GM12892 (cell line): Measurements from ENCODE around the gene C5orf15.

ENCODE experiments used
- DNase-seq: peaks from one replicate; pipeline ENCODE4 v3.0.0; 2011; ENCODE audit not compliant: insufficient read length
- FAIRE-seq: peaks from 2 replicates; lab custom pipeline; 2011; peaks lifted over from hg19 to GRCh38; lab: Jason Lieb, UNC
- POLR2A ChIP-seq: IDR thresholded peaks from 2 replicates; pipeline ENCODE4 v1.6.1; 2011; ENCODE audit warnings: low read depth, low read length, control low read depth
- POLR2AphosphoS5 ChIP-seq: IDR thresholded peaks from 2 replicates; pipeline ENCODE4 v1.6.1; 2011; ENCODE audit warnings: low read depth, low read length, control low read depth
- TAF1 ChIP-seq: IDR thresholded peaks from 2 replicates; pipeline ENCODE4 v1.6.1; 2011; ENCODE audit warnings: low read depth, mild to moderate bottlenecking, control low read depth, low read length, borderline replicate concordance

C5orf15 gene

DNA sequence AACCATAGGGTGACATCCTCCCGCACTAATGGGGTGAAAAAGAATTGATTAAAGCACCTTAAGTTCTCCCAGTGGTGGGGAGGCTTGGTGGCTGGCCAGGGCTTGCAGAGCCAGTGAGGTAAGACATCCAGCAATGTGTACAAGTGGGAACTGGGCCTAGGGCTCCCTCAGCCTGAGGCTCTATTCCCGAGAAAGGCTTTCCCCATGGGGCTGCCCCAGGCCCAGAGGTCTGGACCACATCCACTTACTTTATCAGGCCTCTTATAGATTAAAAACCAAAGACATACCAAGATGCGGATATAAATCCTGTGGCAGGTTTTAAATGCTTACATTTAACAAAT is 35.3 kb downstream of the C5orf15 start:
- no peak for TF ChIP-seq POLR2AphosphoS5
- no peak for TF ChIP-seq POLR2A
- no peak for TF ChIP-seq TAF1
- FAIRE-seq, result no peak
- no peak for DNase-seq

DNA sequence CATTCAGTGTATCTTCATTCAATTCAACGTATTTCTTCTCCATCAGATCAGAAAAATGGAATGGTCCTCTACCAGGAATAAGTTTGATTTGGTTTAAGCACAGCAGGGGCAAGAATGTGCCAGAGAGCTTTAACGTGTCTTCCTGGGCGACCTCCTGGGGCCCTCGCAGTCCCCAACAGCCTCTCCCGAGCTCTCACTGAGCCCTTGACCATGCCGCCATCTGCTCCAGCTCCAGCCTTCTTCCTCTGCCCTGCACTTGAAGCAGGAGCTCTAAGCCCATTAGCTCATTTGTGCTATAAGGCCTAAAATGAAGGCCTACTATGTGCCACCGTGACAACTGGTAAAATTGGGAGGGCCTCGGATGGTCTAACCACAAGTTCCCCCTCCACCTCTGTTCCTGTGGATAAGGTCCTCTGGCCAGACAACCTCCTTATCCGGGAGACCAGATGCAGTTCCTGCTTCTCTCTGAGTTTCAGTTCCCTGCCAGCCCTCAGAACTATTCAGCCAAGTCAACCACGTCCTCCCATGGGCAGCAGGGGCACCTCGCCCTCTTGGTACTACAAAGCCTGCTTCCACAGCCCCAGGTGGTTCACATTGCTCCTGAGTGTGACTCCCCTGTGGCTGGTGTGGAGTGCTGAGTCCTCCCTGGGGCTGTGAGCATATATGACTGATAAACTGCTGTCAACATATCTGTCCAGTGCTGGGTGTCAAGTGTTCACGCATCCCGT is 35.8 kb downstream of the C5orf15 start:
- DNase-seq, result no peak
- TF ChIP-seq POLR2A, result no peak
- TF ChIP-seq POLR2AphosphoS5, result no peak
- no peak for TF ChIP-seq TAF1
- FAIRE-seq, result peak; percentile 40

DNA sequence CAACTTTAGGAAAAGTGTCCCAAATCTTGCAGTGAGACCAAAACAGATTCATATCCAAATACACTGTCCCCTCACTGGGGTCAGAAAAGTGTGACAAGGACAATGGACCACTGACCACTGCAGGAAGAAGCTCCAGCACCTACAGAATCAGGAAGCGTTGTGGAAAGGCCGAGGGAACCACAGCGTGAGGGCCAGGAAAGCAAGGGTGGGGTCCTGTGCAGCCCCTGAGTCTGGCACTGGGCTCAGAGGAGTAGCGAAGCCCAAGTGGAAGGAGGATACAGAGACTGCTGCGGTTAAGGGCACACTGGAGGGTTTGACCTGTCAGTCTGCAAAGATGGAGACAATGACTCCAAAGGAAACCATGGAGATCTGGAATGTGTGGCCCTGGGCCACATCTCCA is 36.9 kb downstream of the C5orf15 start:
- no peak for FAIRE-seq
- TF ChIP-seq TAF1 (no peak), POLR2AphosphoS5 (no peak), POLR2A (no peak)
- DNase-seq, result no peak

DNA sequence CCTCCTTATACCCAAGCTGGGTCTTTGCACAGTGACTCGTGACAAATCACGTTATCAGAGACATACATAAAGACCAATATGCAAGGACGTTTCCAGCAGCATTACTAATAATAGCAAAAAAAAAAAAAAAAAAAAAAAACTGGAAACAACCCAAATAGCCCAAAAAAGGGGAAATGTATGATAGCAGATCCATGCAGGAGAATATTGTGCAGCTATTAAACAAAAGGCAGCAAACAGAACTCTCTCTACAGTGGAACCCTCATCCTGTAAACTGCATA is 37.7 kb downstream of the C5orf15 start:
- TF ChIP-seq POLR2AphosphoS5 (no peak), POLR2A (no peak)
- FAIRE-seq, result no peak
- no peak for DNase-seq

DNA sequence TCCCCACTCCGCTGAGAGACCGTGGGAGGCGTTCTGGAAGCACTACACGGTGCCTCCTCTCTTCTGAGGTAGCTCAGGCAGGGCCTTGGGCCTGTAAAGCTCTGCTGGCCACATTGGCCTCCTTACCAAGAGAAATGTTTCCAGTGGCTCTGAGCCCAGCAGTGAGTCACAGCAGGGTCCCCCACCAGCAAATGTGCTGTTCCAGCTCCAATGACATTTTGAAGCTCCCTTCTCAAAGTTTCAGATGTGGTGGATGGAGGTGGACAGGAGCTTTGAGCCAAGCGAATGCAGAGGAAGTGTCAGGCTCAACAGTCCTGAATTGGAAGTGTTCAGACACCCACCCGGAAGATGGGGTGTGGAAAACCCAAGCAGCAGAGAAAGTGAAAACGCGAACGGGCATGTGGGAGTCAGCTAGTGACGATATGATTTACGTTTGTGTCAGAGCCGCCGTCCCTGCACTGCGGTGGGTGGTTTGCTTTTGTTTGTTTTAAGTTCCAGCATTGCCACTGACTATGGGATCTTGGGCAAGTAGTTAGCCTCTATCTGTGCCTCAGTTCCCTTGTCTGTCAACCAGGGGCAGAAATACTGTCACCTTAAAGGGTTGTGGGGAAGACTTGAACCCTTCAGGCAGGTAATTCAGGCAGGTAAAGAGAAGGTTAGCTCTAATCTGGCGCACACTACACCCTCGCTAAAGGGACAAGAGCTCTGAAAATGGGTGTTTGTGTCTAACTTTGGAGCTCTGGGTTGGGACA is 38.2 kb downstream of the C5orf15 start:
- TF ChIP-seq TAF1 (no peak), POLR2A (peak; percentile 47)
- DNase-seq, result no peak
- FAIRE-seq, result peak; percentile 95

DNA sequence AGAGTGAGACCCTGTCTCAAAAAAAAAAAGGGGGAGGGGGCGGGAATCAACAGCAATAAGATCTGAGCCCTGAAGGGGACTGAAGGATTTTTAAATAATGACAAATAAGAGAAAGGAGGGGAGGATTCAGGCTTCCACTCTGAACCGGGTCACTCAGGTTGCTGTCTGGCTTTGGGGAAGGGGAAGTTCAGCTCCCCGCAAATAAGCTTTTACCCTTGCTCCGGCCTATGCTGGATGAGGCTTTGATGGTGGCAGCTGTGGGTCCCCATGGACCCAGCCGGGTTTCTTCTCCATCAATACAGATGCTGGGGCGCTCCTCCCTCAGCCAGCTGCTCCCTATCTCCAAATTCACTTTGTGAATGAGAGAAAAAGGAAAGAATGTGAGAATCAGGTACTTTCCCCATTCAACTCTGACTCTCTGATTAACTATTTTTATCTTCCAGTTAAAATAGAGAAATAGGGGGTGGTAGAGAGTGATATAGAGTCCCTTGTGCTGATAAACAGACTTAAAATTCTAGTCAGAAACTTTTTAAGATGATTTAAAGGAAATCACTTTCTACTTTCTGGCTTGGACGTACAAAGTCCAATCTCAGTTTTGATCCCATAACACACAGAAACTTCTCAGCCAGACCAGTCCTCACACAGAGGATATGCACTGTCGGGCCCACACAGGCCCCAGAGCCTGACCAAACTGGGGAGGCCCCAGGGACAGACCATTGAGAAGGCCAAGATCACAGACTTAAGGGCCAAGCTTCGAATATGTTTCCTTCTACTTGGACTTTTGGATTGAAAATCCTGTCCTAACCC is 39.6 kb downstream of the C5orf15 start:
- TF ChIP-seq POLR2A (no peak), TAF1 (no peak), POLR2AphosphoS5 (no peak)
- FAIRE-seq (peak; percentile 42), DNase-seq (no peak)

DNA sequence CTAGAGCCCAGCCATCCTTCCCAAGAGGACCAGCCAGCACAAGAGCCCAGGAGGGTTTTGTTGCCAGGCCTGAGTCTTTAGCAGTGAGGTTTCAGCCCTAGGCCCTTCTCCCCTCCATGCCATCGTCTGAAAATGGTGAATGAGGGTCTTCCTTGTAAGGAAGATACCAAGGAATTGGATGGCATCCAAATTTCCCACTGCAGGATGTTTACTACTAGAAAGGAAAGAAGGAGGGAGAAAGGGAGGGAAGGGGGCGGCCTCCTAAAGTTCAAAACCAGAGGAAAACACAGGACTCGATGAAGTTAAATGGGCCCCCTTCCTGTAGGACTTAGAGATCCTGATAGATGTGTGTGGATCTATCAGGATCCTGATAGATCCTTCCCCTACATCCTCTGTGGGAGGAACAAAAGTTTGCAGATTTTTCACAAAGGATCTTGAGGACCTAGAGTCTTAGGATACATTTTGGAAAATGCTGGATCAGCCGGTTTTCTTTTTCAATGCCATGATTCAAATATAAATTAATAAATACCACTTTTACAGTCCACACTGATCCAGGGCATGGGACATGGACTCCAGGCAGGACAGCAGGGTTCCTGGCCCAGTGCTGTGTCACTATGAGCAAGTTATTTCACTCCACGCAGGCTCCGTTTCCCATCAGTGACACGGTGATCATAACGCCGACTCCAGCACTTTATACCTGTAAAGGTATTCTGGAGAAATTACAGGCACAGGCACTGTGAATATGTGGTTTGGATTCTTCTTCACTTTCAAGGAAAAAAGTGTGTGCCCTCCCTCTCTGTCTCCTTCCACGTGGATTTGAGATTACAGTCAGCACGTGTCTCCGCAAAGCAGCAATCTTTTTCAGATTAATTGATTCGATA is 40.9 kb downstream of the C5orf15 start:
- DNase-seq, result no peak
- FAIRE-seq, result no peak
- no peak for TF ChIP-seq POLR2A
- TF ChIP-seq POLR2AphosphoS5, result no peak
- TF ChIP-seq TAF1, result no peak

DNA sequence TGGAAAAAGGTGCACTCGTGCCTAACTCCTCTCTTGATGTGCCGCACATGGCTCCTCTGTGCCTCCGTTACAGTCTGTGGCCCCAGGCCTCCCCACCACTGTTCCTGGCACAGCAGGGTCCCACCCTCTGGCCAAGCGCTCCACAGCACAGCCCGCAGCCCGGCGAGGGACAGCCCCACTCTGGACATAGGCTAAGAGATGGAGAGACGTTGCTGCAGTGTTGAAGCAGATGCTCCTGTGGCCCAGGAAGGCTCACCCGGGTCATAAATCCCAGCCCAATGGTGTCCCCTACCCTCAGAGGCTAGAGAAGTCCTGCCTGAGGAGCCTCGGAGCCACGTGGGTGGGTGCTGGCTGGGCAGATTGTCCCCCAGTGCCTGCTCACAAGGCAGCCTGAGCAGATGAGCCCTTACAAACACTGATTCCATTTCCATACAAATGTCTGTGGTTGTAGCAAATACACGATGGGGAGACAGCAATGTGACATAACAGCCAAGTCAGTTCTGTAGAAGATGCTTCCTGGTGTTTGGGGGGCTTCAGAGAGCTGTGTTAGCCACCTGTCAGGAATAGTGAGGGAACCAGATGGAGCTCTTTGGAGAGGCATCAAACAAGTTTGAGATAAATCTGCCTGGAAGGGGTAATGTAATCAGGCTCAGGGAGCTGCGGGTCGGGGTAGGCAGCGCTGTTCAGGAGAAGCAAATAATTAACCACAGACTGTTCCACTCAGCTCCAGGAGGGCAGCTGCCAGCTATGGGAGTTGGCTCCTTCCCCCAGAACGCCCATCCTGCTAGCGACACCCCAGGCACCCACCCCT is 41.7 kb downstream of the C5orf15 start:
- DNase-seq, result no peak

DNA sequence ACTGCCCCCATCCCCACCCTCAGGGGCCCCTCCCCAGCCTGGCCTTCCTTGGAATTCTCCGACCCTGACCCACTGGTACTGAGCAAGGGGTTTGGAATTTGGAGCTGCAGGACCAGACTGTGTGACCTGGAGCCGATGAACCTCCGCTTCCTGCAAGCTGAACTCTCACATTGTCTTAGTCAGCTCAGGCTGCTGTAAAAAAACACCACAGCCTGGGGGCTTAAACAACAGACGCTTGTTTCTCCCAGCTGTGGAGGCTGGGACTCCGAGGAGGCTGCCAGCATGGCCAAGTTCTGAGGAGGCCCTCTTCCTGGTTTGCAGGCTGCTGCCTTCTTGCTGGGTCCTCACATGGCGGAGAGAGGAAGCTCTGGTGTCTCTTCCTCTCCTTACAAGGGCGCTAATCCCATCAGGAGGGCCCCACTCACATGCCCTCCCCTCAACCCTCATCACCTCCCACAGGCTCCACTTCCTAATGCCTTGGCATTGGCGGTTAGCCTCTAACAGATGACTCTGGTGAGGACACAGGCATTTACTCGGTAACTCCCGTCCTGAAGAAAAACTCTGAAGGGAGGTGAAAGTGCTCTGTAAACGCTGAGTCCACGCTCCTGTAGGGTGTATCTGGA is 42.4 kb downstream of the C5orf15 start:
- FAIRE-seq (no peak), DNase-seq (no peak)
- TF ChIP-seq POLR2A (no peak), TAF1 (no peak), POLR2AphosphoS5 (no peak)

More for the DNA sequence above, 41.7 kb downstream of the C5orf15 start:
- FAIRE-seq, result no peak
- TF ChIP-seq TAF1, result no peak
- TF ChIP-seq POLR2AphosphoS5, result no peak
- TF ChIP-seq POLR2A, result no peak

DNA sequence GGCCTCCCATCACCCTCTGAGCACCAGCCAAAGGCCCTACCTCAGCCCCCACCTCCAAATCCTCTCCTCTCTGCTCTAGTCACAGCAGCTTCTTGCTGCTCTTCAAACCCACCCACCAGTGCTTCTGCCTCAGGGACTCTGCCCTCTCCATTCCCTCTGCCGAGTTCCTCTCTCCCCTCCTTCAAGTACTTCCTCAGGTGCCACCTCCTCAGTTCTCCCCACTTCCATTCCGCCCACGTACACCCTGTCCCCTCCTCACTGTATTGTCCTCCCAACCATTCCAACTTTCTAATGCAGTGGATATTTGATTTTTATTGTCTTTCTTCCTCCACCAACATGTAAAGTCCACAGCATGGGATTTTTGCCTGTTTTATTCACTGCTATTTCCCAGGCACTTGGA is 43.2 kb downstream of the C5orf15 start:
- DNase-seq (no peak), FAIRE-seq (no peak)
- TF ChIP-seq TAF1 (no peak), POLR2A (no peak), POLR2AphosphoS5 (no peak)

DNA sequence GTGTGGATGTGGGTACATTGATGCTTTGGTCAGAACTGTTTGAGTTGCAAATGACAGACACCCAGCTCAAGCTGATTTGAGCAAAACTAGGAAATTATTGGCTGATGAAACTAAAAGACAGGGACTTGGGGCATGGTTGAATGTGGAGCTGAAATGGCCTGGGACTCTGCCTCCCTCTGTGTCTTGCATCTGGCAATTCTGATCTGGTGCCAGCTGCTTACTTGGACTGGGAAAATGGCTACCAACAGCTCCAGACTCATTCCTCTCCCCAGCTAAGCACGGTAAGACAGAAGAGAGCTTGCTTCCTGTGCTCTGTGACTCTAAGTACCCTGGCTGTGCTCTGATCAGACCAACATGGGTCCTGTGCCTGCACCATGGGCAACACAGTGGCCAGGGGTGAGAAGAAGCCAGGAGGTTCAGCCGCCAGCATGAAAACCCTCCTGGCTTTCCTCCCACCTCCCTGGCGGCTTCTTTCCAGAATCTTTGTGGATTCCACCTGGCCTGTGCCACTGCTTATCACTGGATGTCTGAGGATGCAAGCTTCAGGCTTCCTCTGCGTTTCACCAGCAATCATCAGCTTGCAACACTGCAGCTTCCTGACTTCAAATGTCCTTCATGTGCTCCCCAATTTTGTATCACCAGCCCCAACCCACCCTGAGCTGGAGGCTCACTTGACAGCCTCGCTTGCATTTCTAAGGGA is 44.1 kb downstream of the C5orf15 start:
- TF ChIP-seq TAF1, result no peak
- FAIRE-seq, result no peak
- DNase-seq, result no peak
